Renal cortex interstitium (tissue), 11 donors: ENCODE results near the gene GMCL2. TPM values are rescaled to one million over a fixed set of nuclear protein-coding genes. Genes with fewer than 3 reads are reported as not detected.

ENCODE experiments used
- DNase-seq, 11 donors: peaks; one replicate each; pipeline ENCODE4 v3.0.0-alpha.2; 2013; ENCODE audit warnings: low read depth in 9 of 11, low spot score in 4 of 11; ENCODE audit errors: extremely low read depth in 1 of 11
- polyA plus RNA-seq, 3 donors: library from polyadenylated mRNA; unstranded; fragments of 120-200 nt; gene quantifications; one replicate each; pipeline ENCODE4 v1.2.1, GENCODE V29; 2013; ENCODE audit not compliant: insufficient read length in 3 of 3

Gene GMCL2
- polyA plus RNA-seq, 3 donors = 0.04 to 0.11 (median 0.08) TPM

- DNase-seq = peak; percentile 96 to 99 (median 98)
Observed at GRCh38 chr5:178153530-178154340, 33.4 kb downstream of the GMCL2 start, which contains the start of gene NHP2. Gene NHP2, minus strand, starts transcription at chr5:178153885. Its CDS starts 68 bp downstream, at chr5:178153817.

- DNase-seq = no peak
Observed at GRCh38 chr5:178152491-178153444, 34.4 kb downstream of the GMCL2 start.

GRCh38 chr5:178150977-178151734 lies 36.0 kb downstream of the GMCL2 start:
- DNase-seq = no peak

- no peak for DNase-seq
Observed at GRCh38 chr5:178149199-178149932, 37.8 kb downstream of the GMCL2 start.

- no peak for DNase-seq
Observed at GRCh38 chr5:178147406-178147805, 39.8 kb downstream of the GMCL2 start.

GRCh38 chr5:178145965-178146820 lies 41.0 kb downstream of the GMCL2 start:
- DNase-seq = no peak

- DNase-seq = peak in 2 of 11 donors; percentile 53 to 65
Observed at GRCh38 chr5:178143901-178144300, 43.3 kb downstream of the GMCL2 start.

GRCh38 chr5:178143246-178143645 lies 43.9 kb downstream of the GMCL2 start:
- DNase-seq = no peak

- no peak for DNase-seq
Observed at GRCh38 chr5:178142642-178143041, 44.5 kb downstream of the GMCL2 start.

GRCh38 chr5:178141550-178141949 lies 45.6 kb downstream of the GMCL2 start:
- DNase-seq = no peak

- DNase-seq = no peak
Observed at GRCh38 chr5:178137991-178138390, 49.2 kb downstream of the GMCL2 start.

- no peak for DNase-seq
Observed at GRCh38 chr5:178136990-178137389, 50.2 kb downstream of the GMCL2 start.

Other genes starting within 250 kb of the GMCL2 start
- gene PROP1, start 191.1 kb downstream of the GMCL2 start, polyA plus RNA-seq = under 1 TPM in 2 of 3 donors, not detected in 1; 0.07 to 0.12 TPM
- 1 to 10 TPM; 3.7 to 5.7 (median 4.8) TPM for gene N4BP3, start 73.8 kb downstream of the GMCL2 start, polyA plus RNA-seq
- 10 to 100 TPM; 30.2 to 34.9 (median 34.0) TPM for gene RMND5B, start 56.4 kb downstream of the GMCL2 start, polyA plus RNA-seq
- 100 to 1,000 TPM; 102 to 123 (median 104) TPM for gene NHP2, start 33.5 kb downstream of the GMCL2 start, polyA plus RNA-seq
- gene HNRNPAB, start 17.2 kb upstream of the GMCL2 start, polyA plus RNA-seq = 100 to 1,000 TPM; 121 to 174 (median 157) TPM
- 100 to 1,000 TPM in 1 of 3 donors, 10 to 100 TPM in 2; 76.9 to 153 (median 77.8) TPM for gene PHYKPL, start 45.4 kb upstream of the GMCL2 start, polyA plus RNA-seq